H9 (cell line): Measurements from ENCODE around the gene SRRM3. TPM values are rescaled to one million over a fixed set of nuclear protein-coding genes. Genes with fewer than 3 reads are reported as not detected.

Experiments used
- DNase-seq: peaks from one replicate; pipeline ENCODE4 v3.0.0-alpha.2; 2017
- H2AFZ ChIP-seq: one replicate; pipeline ENCODE4 v1.6.1; 2013; ENCODE audit warnings: mild to moderate bottlenecking, low read length, control low read depth, moderate library complexity
- H2AK5ac ChIP-seq: 2 replicates; pipeline ENCODE4 v1.6.1; 2013; ENCODE audit warnings: low read length, control low read depth, mixed read lengths; ENCODE audit not compliant: insufficient read length
- H2BK120ac ChIP-seq: one replicate; pipeline ENCODE4 v1.6.1; 2013; ENCODE audit warnings: low read depth, mild to moderate bottlenecking, low read length, control low read depth, inconsistent platforms; ENCODE audit not compliant: poor library complexity, severe bottlenecking
- H2BK12ac ChIP-seq: 2 replicates; pipeline ENCODE4 v1.6.1; 2013; ENCODE audit warnings: low read length, control low read depth, mixed read lengths, low read depth; ENCODE audit not compliant: insufficient read length
- H2BK15ac ChIP-seq: 2 replicates; pipeline ENCODE4 v1.6.1; 2013; ENCODE audit warnings: low read depth, low read length, control low read depth
- H2BK20ac ChIP-seq: one replicate; pipeline ENCODE4 v1.6.1; 2013; ENCODE audit warnings: low read depth, mild to moderate bottlenecking, low read length, control low read depth, inconsistent platforms; ENCODE audit not compliant: poor library complexity, severe bottlenecking
- H2BK5ac ChIP-seq: 2 replicates; pipeline ENCODE4 v1.6.1; 2013; ENCODE audit warnings: low read length, control low read depth, mixed read lengths; ENCODE audit not compliant: insufficient read length
- H3K14ac ChIP-seq: 2 replicates; pipeline ENCODE4 v1.6.1; 2013; ENCODE audit warnings: low read length, control low read depth; ENCODE audit not compliant: insufficient read depth
- H3K18ac ChIP-seq: 2 replicates; pipeline ENCODE4 v1.6.1; 2013; ENCODE audit warnings: low read depth, mild to moderate bottlenecking, mixed read lengths, low read length, control low read depth; ENCODE audit not compliant: insufficient read length
- H3K23ac ChIP-seq: 2 replicates; pipeline ENCODE4 v1.6.1; 2013; ENCODE audit warnings: low read length, control low read depth, mixed read lengths, low read depth; ENCODE audit not compliant: insufficient read length
- H3K23me2 ChIP-seq: 2 replicates; pipeline ENCODE4 v1.6.1; 2013; ENCODE audit warnings: low read depth, mild to moderate bottlenecking, mixed read lengths, low read length, control low read depth; ENCODE audit not compliant: insufficient read length, poor library complexity, severe bottlenecking
- H3K27ac ChIP-seq: 2 replicates; pipeline ENCODE4 v1.5.1; 2013; ENCODE audit warnings: low read length, control low read depth, mixed read lengths, low read depth; ENCODE audit not compliant: insufficient read length
- H3K27me3 ChIP-seq: 2 replicates; pipeline ENCODE4 v1.6.1; 2013; ENCODE audit warnings: low read length, control low read depth, inconsistent platforms; ENCODE audit not compliant: insufficient read depth
- H3K4ac ChIP-seq: 2 replicates; pipeline ENCODE4 v1.6.1; 2013; ENCODE audit warnings: low read depth, mild to moderate bottlenecking, control low read depth, inconsistent platforms, low read length, moderate library complexity
- H3K4me1 ChIP-seq: 2 replicates; pipeline ENCODE4 v1.6.1; 2013; ENCODE audit warnings: low read length, control low read depth, inconsistent platforms; ENCODE audit not compliant: insufficient read depth
- H3K4me2 ChIP-seq: 2 replicates; pipeline ENCODE4 v1.6.1; 2013; ENCODE audit warnings: low read length, control low read depth, mixed read lengths; ENCODE audit not compliant: insufficient read length, insufficient read depth
- H3K56ac ChIP-seq: 2 replicates; pipeline ENCODE4 v1.6.1; 2013; ENCODE audit warnings: low read depth, mild to moderate bottlenecking, mixed read lengths, low read length, control low read depth; ENCODE audit not compliant: insufficient read length
- H3K79me1 ChIP-seq: 2 replicates; pipeline ENCODE4 v1.6.1; 2013; ENCODE audit warnings: low read depth, mild to moderate bottlenecking, moderate library complexity, low read length, control low read depth, inconsistent platforms; ENCODE audit not compliant: insufficient read depth, poor library complexity, severe bottlenecking
- H3K79me2 ChIP-seq: 2 replicates; pipeline ENCODE4 v1.6.1; 2013; ENCODE audit warnings: low read length, control low read depth, inconsistent platforms; ENCODE audit not compliant: insufficient read depth
- H3K9ac ChIP-seq: 2 replicates; pipeline ENCODE4 v1.6.1; 2013; ENCODE audit warnings: low read length, control low read depth, mixed read lengths; ENCODE audit not compliant: insufficient read length; ENCODE audit errors: extremely low read depth
- H3K9me3 ChIP-seq: one replicate; pipeline ENCODE4 v1.6.1; 2013; ENCODE audit warnings: low read depth, low read length, inconsistent platforms; ENCODE audit not compliant: control insufficient read depth
- H3T11ph ChIP-seq: one replicate; pipeline ENCODE4 v1.6.1; 2013; ENCODE audit warnings: mild to moderate bottlenecking, low read length, control low read depth, inconsistent platforms
- H4K20me1 ChIP-seq: one replicate; pipeline ENCODE4 v1.6.1; 2013; ENCODE audit not compliant: control insufficient read depth, insufficient read length, insufficient read depth
- H4K5ac ChIP-seq: 2 replicates; pipeline ENCODE4 v1.6.1; 2013; ENCODE audit warnings: low read depth, mild to moderate bottlenecking, mixed read lengths, low read length, control low read depth; ENCODE audit not compliant: insufficient read length
- H4K8ac ChIP-seq: replicated peaks from 2 replicates; pipeline ENCODE4 v1.6.1; 2013; ENCODE audit warnings: low read length, control low read depth, mixed read lengths, low read depth; ENCODE audit not compliant: insufficient read length
- H4K91ac ChIP-seq: 2 replicates; pipeline ENCODE4 v1.6.1; 2013; ENCODE audit warnings: low read depth, mild to moderate bottlenecking, moderate library complexity, mixed read lengths, low read length, control low read depth; ENCODE audit not compliant: insufficient read length
- H3K27ac Mint-ChIP-seq, 3 experiments: 2 replicates in 2 of 3; 3 replicates in 1 of 3; pipeline ENCODE4 v1.8.0; 2020 to 2021; ENCODE audit warnings: mixed read lengths in 3 of 3, mild to moderate bottlenecking in 1 of 3, moderate library complexity in 1 of 3
- H3K27me3 Mint-ChIP-seq: 2 replicates; pipeline ENCODE4 v1.8.0; 2021; ENCODE audit warnings: low read depth, mild to moderate bottlenecking, moderate library complexity, mixed read lengths
- H3K36me3 Mint-ChIP-seq, 3 experiments: 2 replicates in 2 of 3; 3 replicates in 1 of 3; pipeline ENCODE4 v1.8.0; 2020 to 2021; ENCODE audit warnings: low read depth in 3 of 3, mixed read lengths in 3 of 3; ENCODE audit not compliant: insufficient read depth in 1 of 3
- H3K4me1 Mint-ChIP-seq, 2 experiments: 2 replicates each; pipeline ENCODE4 v1.8.0; 2020; ENCODE audit warnings: mixed read lengths in 2 of 2
- H3K4me3 Mint-ChIP-seq, 2 experiments: 2 replicates in 1 of 2; 3 replicates in 1 of 2; pipeline ENCODE4 v1.8.0; 2020 to 2021; ENCODE audit warnings: mild to moderate bottlenecking in 2 of 2, mixed read lengths in 2 of 2, moderate library complexity in 1 of 2
- H3K9me3 Mint-ChIP-seq, 2 experiments: 2 replicates in 1 of 2; 3 replicates in 1 of 2; pipeline ENCODE4 v1.8.0; 2020; ENCODE audit warnings: mild to moderate bottlenecking in 2 of 2, mixed read lengths in 2 of 2, moderate library complexity in 1 of 2
- CTCF ChIP-seq: fragments of 200-600 bp; sonication (generic); conservative IDR thresholded peaks from 3 replicates; pipeline ENCODE4 v1.8.0; 2021; ENCODE audit warnings: antibody characterized with exemption, mild to moderate bottlenecking
- WGBS: extraction: QIAGEN DNeasy Blood & Tissue Kit; methylation state at CpG from one replicate; pipeline ENCODE4 v1.1.7; 2013; ENCODE audit warnings: missing lambda C conversion rate, low lambda C conversion rate, mixed read lengths; ENCODE audit not compliant: insufficient read length; ENCODE audit errors: extremely low coverage; 5-methylcytosine and 5-hydroxymethylcytosine counted together
- total RNA-seq: library from RNA; stranded (reverse); gene quantifications from 2 replicates; pipeline ENCODE4 v1.2.1, GENCODE V29; 2021

SRRM3 gene
- total RNA-seq, 1 experiment from 2014 or later: 11.0 TPM

GRCh38 chr7:76222839-76223238, 21.1 kb downstream of the SRRM3 start:
- H2BK15ac ChIP-seq: no peak overlapping the region
- H2AK5ac ChIP-seq: no peak overlapping the region
- no peak overlapping the region for H2BK5ac ChIP-seq
- no peak overlapping the region for H2AFZ ChIP-seq
- no peaks in the 10 kb centered on the region for H3K23me2 ChIP-seq
- H3K9me3 ChIP-seq: no peaks in the 10 kb centered on the region
- H3K79me1 ChIP-seq: no peaks in the 10 kb centered on the region
- DNase-seq: no peak
- no peak overlapping the region for H2BK120ac ChIP-seq
- no peaks in the 10 kb centered on the region for H4K20me1 ChIP-seq
- Mint-ChIP-seq H3K4me3 (no peak overlapping the region), H3K27me3 (peaks cover 4% of the 10 kb centered on the region), H3K27ac (no peak overlapping the region; a peak in 1 of 7 replicates), H3K4me1 (peaks cover 39 to 57% of the 10 kb centered on the region in 2 experiments), H3K36me3 (no peaks in the 10 kb centered on the region), H3K9me3 (no peaks in the 10 kb centered on the region; a peak in 1 of 5 replicates)
- H3K4ac ChIP-seq: no peak overlapping the region
- H3T11ph ChIP-seq: no peak overlapping the region
- WGBS: no CpG with 5 or more reads among the region's 5 CpGs
- no peak overlapping the region for H3K4me2 ChIP-seq
- H3K79me2 ChIP-seq: no peaks in the 10 kb centered on the region
- no peak overlapping the region for H2BK12ac ChIP-seq
- no peak overlapping the region for H3K23ac ChIP-seq
- H3K14ac ChIP-seq: no peak overlapping the region
- H2BK20ac ChIP-seq: no peak overlapping the region
- no peak overlapping the region for H3K27ac ChIP-seq
- no peak for TF ChIP-seq CTCF
- H3K18ac ChIP-seq: no peak overlapping the region
- H3K56ac ChIP-seq: no peak overlapping the region
- H4K8ac ChIP-seq: no peak overlapping the region
- no peak overlapping the region for H4K5ac ChIP-seq
- no peak overlapping the region for H4K91ac ChIP-seq
- no peak overlapping the region for H3K9ac ChIP-seq
- H3K27me3 ChIP-seq: no peaks in the 10 kb centered on the region
- H3K4me1 ChIP-seq: peaks cover 19% of the 10 kb centered on the region
